ENCODE data around the gene TUFT1.

The TUFT1 gene

GRCh38 chr1:151523326-151523725, 16.8 kb upstream of the TUFT1 start:
- no peak for DNase-seq (ENCODE audit: low read depth in 1 of 2, low spot score in 1 of 2)
- Histone ChIP-seq H3K4me3 (replicated peaks; ENCODE audit: insufficient read depth, low read length) (no peak overlapping the region), H3K27ac (replicated peaks) (no peak overlapping the region), H3K27me3 (ENCODE audit: insufficient read depth, poor library complexity, severe bottlenecking) (no peaks in the 10 kb centered on the region)
- TF ChIP-seq SPI1 (IDR thresholded peaks at IDR 0.05; ENCODE audit: borderline replicate concordance, low read depth), result no peak
- no peak for TF ChIP-seq GABPA (IDR thresholded peaks at IDR 0.05; ENCODE audit: low read depth)
- no peak for TF ChIP-seq POLR2AphosphoS5 (IDR thresholded peaks at IDR 0.05; ENCODE audit: low read depth)
- no peak for TF ChIP-seq REST (IDR thresholded peaks at IDR 0.05; ENCODE audit: insufficient replicate concordance, low read depth)
- no peak for TF ChIP-seq CTCF (IDR thresholded peaks at IDR 0.05; ENCODE audit: insufficient read depth, low read length)

GRCh38 chr1:151524736-151525135, 15.4 kb upstream of the TUFT1 start:
- TF ChIP-seq GABPA (IDR thresholded peaks at IDR 0.05; ENCODE audit: low read depth), result no peak
- TF ChIP-seq SPI1 (IDR thresholded peaks at IDR 0.05; ENCODE audit: borderline replicate concordance, low read depth), result no peak
- TF ChIP-seq REST (IDR thresholded peaks at IDR 0.05; ENCODE audit: insufficient replicate concordance, low read depth), result no peak
- TF ChIP-seq POLR2AphosphoS5 (IDR thresholded peaks at IDR 0.05; ENCODE audit: low read depth), result no peak
- TF ChIP-seq CTCF (IDR thresholded peaks at IDR 0.05; ENCODE audit: insufficient read depth, low read length), result no peak

GRCh38 chr1:151526735-151527525, 13.2 kb upstream of the TUFT1 start:
- H3K27me3 ChIP-seq (ENCODE audit: insufficient read depth, poor library complexity, severe bottlenecking), result no peaks in the 10 kb centered on the region
- no peak overlapping the region for H3K4me3 ChIP-seq (replicated peaks; ENCODE audit: insufficient read depth, low read length)
- TF ChIP-seq SPI1 (IDR thresholded peaks at IDR 0.05; ENCODE audit: borderline replicate concordance, low read depth), result no peak
- no peak for TF ChIP-seq POLR2AphosphoS5 (IDR thresholded peaks at IDR 0.05; ENCODE audit: low read depth)
- TF ChIP-seq REST (IDR thresholded peaks at IDR 0.05; ENCODE audit: insufficient replicate concordance, low read depth), result no peak
- no peak for TF ChIP-seq CTCF (IDR thresholded peaks at IDR 0.05; ENCODE audit: insufficient read depth, low read length)
- no peak for TF ChIP-seq GABPA (IDR thresholded peaks at IDR 0.05; ENCODE audit: low read depth)
- H3K27ac ChIP-seq (replicated peaks), result no peak overlapping the region
- no peak for DNase-seq (ENCODE audit: low read depth in 1 of 2, low spot score in 1 of 2)

More at GRCh38 chr1:151524736-151525135, 15.4 kb upstream of the TUFT1 start:
- H3K4me3 ChIP-seq (replicated peaks; ENCODE audit: insufficient read depth, low read length), result no peak overlapping the region
- no peak overlapping the region for H3K27ac ChIP-seq (replicated peaks)
- no peaks in the 10 kb centered on the region for H3K27me3 ChIP-seq (ENCODE audit: insufficient read depth, poor library complexity, severe bottlenecking)
- DNase-seq (ENCODE audit: low read depth in 1 of 2, low spot score in 1 of 2), result no peak

All from HL-60 (cell line).